ENCODE results near the gene BARHL1.

The BARHL1 gene

DNA sequence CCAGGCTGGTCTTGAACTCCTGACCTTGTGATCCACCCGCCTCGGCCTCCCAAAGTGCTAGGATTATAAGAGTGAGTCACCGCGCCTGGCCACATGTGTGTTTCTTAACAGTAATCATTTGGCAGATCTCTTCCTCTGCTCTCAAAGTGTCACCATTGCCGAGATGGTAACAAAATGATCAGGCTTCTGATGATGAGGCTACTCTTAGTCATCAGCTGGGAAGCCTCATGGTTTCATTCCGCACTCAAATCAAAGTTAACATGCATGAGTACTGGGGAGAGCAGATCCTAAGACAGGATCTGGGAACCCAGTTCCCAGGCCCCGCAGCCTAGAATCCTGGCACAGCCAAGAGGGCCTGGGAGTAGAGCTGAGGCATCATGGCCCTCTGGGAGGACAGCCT lies 27.4 kb downstream of the BARHL1 start:
- no peak for DNase-seq
- H3K36me3 ChIP-seq = peaks cover 57 to 99% (median 92%) of the 10 kb centered on the region in 3 donors
- H3K4me1 ChIP-seq = no peaks in the 10 kb centered on the region
- H3K27ac ChIP-seq = no peak overlapping the region
- no peak overlapping the region for H3K4me3 ChIP-seq
- no peaks in the 10 kb centered on the region for H3K27me3 ChIP-seq
- TF ChIP-seq, protein P1, sequence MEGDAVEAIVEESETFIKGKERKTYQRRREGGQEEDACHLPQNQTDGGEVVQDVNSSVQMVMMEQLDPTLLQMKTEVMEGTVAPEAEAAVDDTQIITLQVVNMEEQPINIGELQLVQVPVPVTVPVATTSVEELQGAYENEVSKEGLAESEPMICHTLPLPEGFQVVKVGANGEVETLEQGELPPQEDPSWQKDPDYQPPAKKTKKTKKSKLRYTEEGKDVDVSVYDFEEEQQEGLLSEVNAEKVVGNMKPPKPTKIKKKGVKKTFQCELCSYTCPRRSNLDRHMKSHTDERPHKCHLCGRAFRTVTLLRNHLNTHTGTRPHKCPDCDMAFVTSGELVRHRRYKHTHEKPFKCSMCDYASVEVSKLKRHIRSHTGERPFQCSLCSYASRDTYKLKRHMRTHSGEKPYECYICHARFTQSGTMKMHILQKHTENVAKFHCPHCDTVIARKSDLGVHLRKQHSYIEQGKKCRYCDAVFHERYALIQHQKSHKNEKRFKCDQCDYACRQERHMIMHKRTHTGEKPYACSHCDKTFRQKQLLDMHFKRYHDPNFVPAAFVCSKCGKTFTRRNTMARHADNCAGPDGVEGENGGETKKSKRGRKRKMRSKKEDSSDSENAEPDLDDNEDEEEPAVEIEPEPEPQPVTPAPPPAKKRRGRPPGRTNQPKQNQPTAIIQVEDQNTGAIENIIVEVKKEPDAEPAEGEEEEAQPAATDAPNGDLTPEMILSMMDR (IDR thresholded peaks at IDR 0.05) = no peak
- intact Hi-C loops (cut with DNase I; ENCODE audit: low total_unique reads) = no loop called here
- H3K9me3 ChIP-seq = no peaks in the 10 kb centered on the region

DNA sequence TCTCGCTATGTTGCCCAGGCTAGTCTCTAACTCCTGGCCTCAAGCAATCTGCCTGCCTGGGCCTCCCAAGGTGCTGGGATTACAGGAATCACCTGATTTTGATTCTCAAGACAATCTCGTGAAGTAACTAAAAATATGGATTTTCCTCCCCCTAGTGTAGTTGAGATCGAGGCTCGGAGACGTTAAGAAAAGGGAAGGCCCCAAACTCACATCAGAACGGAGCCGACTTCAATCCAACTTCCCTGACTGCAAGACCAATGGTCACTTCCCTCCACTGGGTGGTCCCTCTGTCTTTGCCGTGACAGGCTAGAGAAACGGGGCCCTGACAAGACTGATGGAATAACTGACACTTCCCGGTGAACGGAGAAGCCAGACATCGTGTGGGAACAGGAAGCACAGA lies 28.3 kb downstream of the BARHL1 start:
- Histone ChIP-seq H3K27me3 (no peaks in the 10 kb centered on the region), H3K27ac (no peak overlapping the region), H3K4me3 (no peak overlapping the region), H3K4me1 (no peaks in the 10 kb centered on the region), H3K9me3 (no peaks in the 10 kb centered on the region), H3K36me3 (peaks cover 62 to 100% (median 92%) of the 10 kb centered on the region in 3 donors)
- intact Hi-C loops (cut with DNase I; ENCODE audit: low total_unique reads) = no loop called here
- no peak for DNase-seq
- TF ChIP-seq, protein P1 (IDR thresholded peaks at IDR 0.05) = no peak

DNA sequence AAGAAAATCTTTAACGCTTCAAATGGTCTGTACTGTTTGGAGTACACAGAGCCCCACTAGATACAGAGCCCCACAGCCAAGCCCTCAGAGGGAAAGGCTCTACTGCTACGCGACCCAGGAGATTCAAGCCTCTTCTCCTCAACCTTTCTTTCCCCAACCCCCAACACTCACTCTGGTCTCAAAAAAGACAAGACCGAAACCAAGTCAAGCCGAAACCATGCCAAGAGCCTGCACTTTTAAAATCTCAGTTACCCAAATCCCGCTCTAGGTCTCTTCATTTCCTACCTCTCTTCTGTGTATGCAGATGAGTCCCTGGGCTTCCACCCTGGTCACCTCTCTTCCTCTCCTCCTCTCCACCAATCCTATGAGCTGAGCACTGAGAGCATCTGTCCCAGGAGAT lies 31.9 kb downstream of the BARHL1 start:
- peaks cover 84 to 100% (median 97%) of the 10 kb centered on the region in 3 donors for H3K36me3 ChIP-seq
- TF ChIP-seq, protein P1 (IDR thresholded peaks at IDR 0.05) = no peak

DNA sequence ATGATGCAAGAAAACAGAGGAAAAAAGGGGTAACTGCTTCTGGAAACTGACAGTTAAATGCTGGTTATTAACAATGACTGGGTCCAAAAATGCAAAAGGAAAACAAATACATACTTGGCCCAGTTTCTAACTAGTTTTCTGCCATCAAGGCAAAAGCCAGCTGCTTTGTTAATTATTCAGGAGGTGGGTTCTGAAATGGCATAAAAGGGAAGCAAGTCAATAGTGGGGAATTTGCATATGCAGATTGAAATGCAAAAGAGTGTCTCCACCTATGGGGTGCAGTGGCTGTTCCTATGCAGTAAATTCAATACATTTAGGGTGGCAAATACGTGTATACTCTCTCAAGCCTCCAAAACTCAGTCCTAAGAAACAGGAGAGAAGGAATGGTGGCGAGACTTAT lies 33.4 kb downstream of the BARHL1 start:
- intact Hi-C loops (cut with DNase I; ENCODE audit: low total_unique reads) = no loop called here
- no peaks in the 10 kb centered on the region for H3K9me3 ChIP-seq
- DNase-seq = no peak
- TF ChIP-seq, protein P1 (IDR thresholded peaks at IDR 0.05) = no peak
- peaks cover 71 to 97% (median 89%) of the 10 kb centered on the region in 3 donors for H3K36me3 ChIP-seq
- no peak overlapping the region for H3K4me3 ChIP-seq
- no peaks in the 10 kb centered on the region for H3K4me1 ChIP-seq
- no peak overlapping the region for H3K27ac ChIP-seq
- no peaks in the 10 kb centered on the region for H3K27me3 ChIP-seq

More for the DNA sequence above, 31.9 kb downstream of the BARHL1 start:
- Histone ChIP-seq H3K9me3 (no peaks in the 10 kb centered on the region), H3K4me1 (no peaks in the 10 kb centered on the region), H3K27ac (no peak overlapping the region), H3K27me3 (no peaks in the 10 kb centered on the region), H3K4me3 (no peak overlapping the region)
- no peak for DNase-seq
- intact Hi-C loops (cut with DNase I; ENCODE audit: low total_unique reads) = no loop called here

DNA sequence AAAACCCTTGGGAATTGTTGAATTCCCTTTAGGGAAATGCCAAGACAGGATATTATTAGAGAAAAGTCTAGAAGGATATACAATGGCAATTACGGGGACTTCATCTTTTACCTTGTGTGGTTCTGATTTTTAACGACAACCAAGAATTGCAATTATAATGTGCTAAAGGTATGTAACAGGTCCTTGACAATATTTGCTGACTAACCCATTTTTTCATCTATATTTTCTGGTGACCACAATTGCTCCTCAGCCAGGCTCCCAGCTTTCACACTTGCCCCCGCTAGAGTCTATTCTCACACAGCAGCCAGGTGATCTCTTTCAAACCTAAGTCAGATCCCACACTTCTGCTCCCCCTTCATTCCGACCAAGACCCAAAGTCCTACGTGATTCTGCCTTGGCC lies 34.3 kb downstream of the BARHL1 start:
- TF ChIP-seq, protein P1 (IDR thresholded peaks at IDR 0.05) = no peak
- intact Hi-C loops (cut with DNase I; ENCODE audit: low total_unique reads) = no loop called here
- Histone ChIP-seq H3K4me3 (no peak overlapping the region), H3K27ac (no peak overlapping the region), H3K9me3 (no peaks in the 10 kb centered on the region), H3K36me3 (peaks cover 61 to 95% (median 85%) of the 10 kb centered on the region in 3 donors), H3K4me1 (no peaks in the 10 kb centered on the region), H3K27me3 (no peaks in the 10 kb centered on the region)
- no peak for DNase-seq

DNA sequence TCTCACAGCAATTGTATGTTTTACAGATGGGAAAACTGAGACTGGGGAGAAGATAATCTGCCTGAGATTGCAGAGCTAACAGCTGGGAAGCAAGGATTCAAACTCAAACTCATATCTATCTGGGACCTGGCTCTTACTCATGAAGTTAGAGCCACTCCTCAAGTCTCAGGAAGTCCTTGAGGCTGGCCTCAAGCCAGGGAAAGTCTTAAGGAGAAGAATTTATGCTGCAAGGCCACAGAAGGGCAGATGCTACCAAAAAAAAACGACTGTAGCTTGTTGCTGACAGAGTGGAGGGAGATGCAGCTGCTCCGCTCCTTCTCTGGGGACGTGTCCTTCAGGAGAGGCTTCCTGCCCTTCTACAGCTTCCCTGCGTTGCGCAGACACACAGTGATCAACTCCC lies 39.8 kb downstream of the BARHL1 start:
- DNase-seq = no peak
- Histone ChIP-seq H3K27ac (no peak overlapping the region), H3K36me3 (peaks cover 60 to 86% (median 60%) of the 10 kb centered on the region in 3 donors), H3K27me3 (no peaks in the 10 kb centered on the region), H3K4me1 (no peaks in the 10 kb centered on the region), H3K9me3 (no peaks in the 10 kb centered on the region), H3K4me3 (no peak overlapping the region)
- TF ChIP-seq, protein P1 (IDR thresholded peaks at IDR 0.05) = no peak
- intact Hi-C loops (cut with DNase I; ENCODE audit: low total_unique reads) = no loop called here

Data from tibial artery (tissue), 4 donors.